Measurements from ENCODE around the gene POU2F3.
A peak's percentile ranks its signal among the peaks of the same experiment; 100 is the strongest.

Gene POU2F3

GRCh38 chr11:120335908-120336640 lies 96.1 kb downstream of the POU2F3 start, which contains the start of gene ARHGEF12 (continued):
- TF ChIP-seq ZBTB10 (tag by site-specific recombination; IDR thresholded peaks at IDR 0.05): peak; percentile 91
- TF ChIP-seq ZNF391 (tag by site-specific recombination; IDR thresholded peaks at IDR 0.05; ENCODE audit: borderline replicate concordance, low read depth): peak; percentile 98
- peak; percentile 74 for TF ChIP-seq ZNF341 (tag by site-specific recombination; IDR thresholded peaks at IDR 0.05; ENCODE audit: low read depth)
- no peak; the same call in 1 of the 2 replicates for TF ChIP-seq ZNF623 (tag by site-specific recombination; IDR thresholded peaks at IDR 0.05)
- TF ChIP-seq ZNF112 (tag by site-specific recombination; IDR thresholded peaks at IDR 0.05): no peak
- TF ChIP-seq OVOL3 (tag by site-specific recombination; IDR thresholded peaks at IDR 0.05): 0 out of 2 replicates have a peak, but pooled peaks have one; percentile 53
- no peak for TF ChIP-seq ZNF48 (tag by site-specific recombination; IDR thresholded peaks at IDR 0.05)
- no peak for TF ChIP-seq ZNF157 (tag by site-specific recombination; IDR thresholded peaks at IDR 0.05)
- peak; percentile 76 for TF ChIP-seq MYNN (tag by site-specific recombination; IDR thresholded peaks at IDR 0.05; ENCODE audit: borderline replicate concordance)
- TF ChIP-seq ZNF140 (tag by site-specific recombination; IDR thresholded peaks at IDR 0.05): no peak
- TF ChIP-seq ZBTB6 (tag by site-specific recombination; IDR thresholded peaks at IDR 0.05): peak; percentile 36; the same call in 1 of the 2 replicates
- peak; percentile 98 for TF ChIP-seq ZNF423 (tag by site-specific recombination; IDR thresholded peaks at IDR 0.05)
- no peak for TF ChIP-seq ZNF114 (tag by site-specific recombination; IDR thresholded peaks at IDR 0.05)
- peak; percentile 58 for TF ChIP-seq KLF9 (tag by site-specific recombination; IDR thresholded peaks at IDR 0.05; ENCODE audit: low read depth)
- TF ChIP-seq ZNF514 (tag by site-specific recombination; IDR thresholded peaks at IDR 0.05): no peak
- TF ChIP-seq ZNF785 (tag by site-specific recombination; IDR thresholded peaks at IDR 0.05): 0 out of 2 replicates have a peak, but pooled peaks have one; percentile 54
- TF ChIP-seq ZNF571 (tag by site-specific recombination; IDR thresholded peaks at IDR 0.05): no peak
- TF ChIP-seq ZNF311 (tag by site-specific recombination; IDR thresholded peaks at IDR 0.05; ENCODE audit: borderline replicate concordance): no peak
- TF ChIP-seq ZNF449 (tag by site-specific recombination; IDR thresholded peaks at IDR 0.05): peak; percentile 49; the same call in 1 of the 2 replicates
- TF ChIP-seq ZNF354C (tag by site-specific recombination; IDR thresholded peaks at IDR 0.05; ENCODE audit: borderline replicate concordance, low read depth): no peak
- TF ChIP-seq ZNF510 (tag by site-specific recombination; IDR thresholded peaks at IDR 0.05; ENCODE audit: insufficient replicate concordance): no peak
- no peak for TF ChIP-seq ZNF791 (tag by site-specific recombination; IDR thresholded peaks at IDR 0.05)
- TF ChIP-seq ZBTB44 (tag by site-specific recombination; IDR thresholded peaks at IDR 0.05): peak; percentile 74
- no peak for TF ChIP-seq FEZF1 (tag by site-specific recombination; IDR thresholded peaks at IDR 0.05)
- TF ChIP-seq ZNF155 (tag by site-specific recombination; IDR thresholded peaks at IDR 0.05): no peak
- peak; percentile 71; the same call in 1 of the 2 replicates for TF ChIP-seq ZBTB1 (tag by site-specific recombination; IDR thresholded peaks at IDR 0.05)
- peak; percentile 90 for TF ChIP-seq ZNF501 (tag by site-specific recombination; IDR thresholded peaks at IDR 0.05)
- TF ChIP-seq KLF17 (tag by site-specific recombination; IDR thresholded peaks at IDR 0.05): peak; percentile 97
- TF ChIP-seq ZNF692 (tag by site-specific recombination; IDR thresholded peaks at IDR 0.05): peak; percentile 97
